KMS-11 (cell line): Measurements from ENCODE around the gene PIP4K2A.
A peak's percentile ranks its signal among the peaks of the same experiment; 100 is the strongest.

ENCODE experiments used
- H2AFZ ChIP-seq: fragments of 200-600 bp; sonication (generic); 2 replicates; pipeline ENCODE4 v1.6.1; 2016; ENCODE audit warnings: antibody characterized with exemption, mixed run types, low read depth
- H3K27ac ChIP-seq: fragments of 200-600 bp; sonication (generic); 2 replicates; pipeline ENCODE4 v1.6.1; 2016; ENCODE audit warnings: mild to moderate bottlenecking, mixed run types
- H3K27me3 ChIP-seq: fragments of 200-600 bp; sonication (generic); 2 replicates; pipeline ENCODE4 v1.6.1; 2017; ENCODE audit warnings: mild to moderate bottlenecking, low read depth, mixed run types, moderate library complexity; ENCODE audit not compliant: insufficient read depth
- H3K36me3 ChIP-seq: fragments of 200-600 bp; sonication (generic); 2 replicates; pipeline ENCODE4 v1.6.1; 2017; ENCODE audit warnings: mild to moderate bottlenecking, mixed run types; ENCODE audit not compliant: insufficient read depth
- H3K4me1 ChIP-seq: fragments of 200-600 bp; sonication (generic); 2 replicates; pipeline ENCODE4 v1.6.1; 2016; ENCODE audit warnings: mild to moderate bottlenecking, low read depth, mixed run types; ENCODE audit not compliant: poor library complexity, severe bottlenecking
- H3K4me2 ChIP-seq: fragments of 200-600 bp; sonication (generic); 2 replicates; pipeline ENCODE4 v1.7.0; 2016; ENCODE audit warnings: mild to moderate bottlenecking, mixed run types
- H3K4me3 ChIP-seq: fragments of 200-600 bp; sonication (generic); IDR thresholded peaks from 2 replicates; pipeline ENCODE4 v1.6.1; 2017; ENCODE audit warnings: low read depth, low read length, mixed read lengths; ENCODE audit not compliant: insufficient read depth
- H3K79me2 ChIP-seq: fragments of 200-600 bp; sonication (generic); 2 replicates; pipeline ENCODE4 v1.6.1; 2016; ENCODE audit warnings: low read depth, mixed run types; ENCODE audit not compliant: insufficient read depth
- H3K9ac ChIP-seq: fragments of 200-600 bp; sonication (generic); 2 replicates; pipeline ENCODE4 v1.6.1; 2016; ENCODE audit warnings: mild to moderate bottlenecking, mixed run types
- H4K20me1 ChIP-seq: fragments of 200-600 bp; sonication (generic); 2 replicates; pipeline ENCODE4 v1.6.1; 2016; ENCODE audit warnings: mild to moderate bottlenecking, mixed run types; ENCODE audit not compliant: insufficient read depth
- TF ChIP-seq, protein P1 (sequence below): fragments of 200-600 bp; sonication (generic); conservative IDR thresholded peaks from 2 replicates; pipeline ENCODE4 v1.6.1; 2017; ENCODE audit warnings: low read depth, mild to moderate bottlenecking, antibody characterized with exemption, low read length, moderate library complexity, mixed read lengths

The PIP4K2A gene

DNA sequence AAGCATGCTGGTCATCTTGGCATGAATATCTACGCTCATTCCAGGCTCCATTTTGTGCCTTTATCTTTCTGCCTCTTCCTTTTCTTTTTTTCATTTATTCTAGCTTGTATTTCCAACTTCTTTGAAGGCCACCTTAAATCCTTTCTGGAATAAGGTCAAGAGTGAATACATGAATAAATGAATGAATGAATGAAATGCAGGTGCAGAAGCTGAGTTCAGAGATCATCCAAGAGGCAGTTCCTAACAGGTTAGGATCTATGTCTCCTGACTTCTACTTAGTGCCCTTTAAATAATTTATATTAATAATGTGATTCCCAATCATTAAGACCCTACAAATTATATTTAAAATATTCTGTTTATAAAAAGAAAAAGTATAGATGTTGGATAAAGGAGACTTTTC lies 125.9 kb downstream of the PIP4K2A start:
- TF ChIP-seq, protein P1, sequence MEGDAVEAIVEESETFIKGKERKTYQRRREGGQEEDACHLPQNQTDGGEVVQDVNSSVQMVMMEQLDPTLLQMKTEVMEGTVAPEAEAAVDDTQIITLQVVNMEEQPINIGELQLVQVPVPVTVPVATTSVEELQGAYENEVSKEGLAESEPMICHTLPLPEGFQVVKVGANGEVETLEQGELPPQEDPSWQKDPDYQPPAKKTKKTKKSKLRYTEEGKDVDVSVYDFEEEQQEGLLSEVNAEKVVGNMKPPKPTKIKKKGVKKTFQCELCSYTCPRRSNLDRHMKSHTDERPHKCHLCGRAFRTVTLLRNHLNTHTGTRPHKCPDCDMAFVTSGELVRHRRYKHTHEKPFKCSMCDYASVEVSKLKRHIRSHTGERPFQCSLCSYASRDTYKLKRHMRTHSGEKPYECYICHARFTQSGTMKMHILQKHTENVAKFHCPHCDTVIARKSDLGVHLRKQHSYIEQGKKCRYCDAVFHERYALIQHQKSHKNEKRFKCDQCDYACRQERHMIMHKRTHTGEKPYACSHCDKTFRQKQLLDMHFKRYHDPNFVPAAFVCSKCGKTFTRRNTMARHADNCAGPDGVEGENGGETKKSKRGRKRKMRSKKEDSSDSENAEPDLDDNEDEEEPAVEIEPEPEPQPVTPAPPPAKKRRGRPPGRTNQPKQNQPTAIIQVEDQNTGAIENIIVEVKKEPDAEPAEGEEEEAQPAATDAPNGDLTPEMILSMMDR, result no peak
- Histone ChIP-seq H3K27me3 (no peaks in the 10 kb centered on the region), H3K4me3 (no peak overlapping the region), H3K4me1 (no peaks in the 10 kb centered on the region), H3K36me3 (peaks cover 5% of the 10 kb centered on the region; the same call in 1 of the 2 replicates), H2AFZ (no peak overlapping the region), H3K4me2 (no peak overlapping the region), H3K9ac (no peak overlapping the region), H3K27ac (no peak overlapping the region), H3K79me2 (no peaks in the 10 kb centered on the region), H4K20me1 (no peaks in the 10 kb centered on the region)

DNA sequence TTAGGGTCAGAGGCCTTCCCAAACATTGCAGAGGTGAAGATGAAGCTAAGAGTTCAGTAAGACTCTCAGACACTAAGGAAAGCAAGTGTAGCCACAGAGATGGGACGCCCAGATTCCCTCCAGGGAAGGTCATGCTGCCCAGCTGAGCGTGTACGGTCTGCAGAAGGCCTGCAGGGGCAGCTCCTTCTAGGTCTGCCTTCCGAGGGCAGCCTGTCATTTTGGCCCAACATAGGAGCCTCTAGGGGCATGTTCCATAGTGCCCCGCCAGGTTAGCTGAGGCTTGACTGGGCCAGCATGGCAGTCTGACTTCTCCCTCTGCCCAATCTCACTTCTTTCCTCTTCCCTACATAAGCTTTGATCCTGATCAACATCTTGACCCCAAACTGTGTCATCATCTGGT lies 130.7 kb downstream of the PIP4K2A start:
- Histone ChIP-seq H3K27ac (no peak overlapping the region), H3K4me3 (no peak overlapping the region), H3K36me3 (no peaks in the 10 kb centered on the region), H2AFZ (no peak overlapping the region), H3K79me2 (no peaks in the 10 kb centered on the region; the same call in 1 of the 2 replicates), H3K4me1 (peaks cover 32% of the 10 kb centered on the region), H3K27me3 (no peaks in the 10 kb centered on the region), H3K4me2 (no peak overlapping the region), H3K9ac (no peak overlapping the region), H4K20me1 (no peaks in the 10 kb centered on the region)
- TF ChIP-seq, protein P1, result no peak

DNA sequence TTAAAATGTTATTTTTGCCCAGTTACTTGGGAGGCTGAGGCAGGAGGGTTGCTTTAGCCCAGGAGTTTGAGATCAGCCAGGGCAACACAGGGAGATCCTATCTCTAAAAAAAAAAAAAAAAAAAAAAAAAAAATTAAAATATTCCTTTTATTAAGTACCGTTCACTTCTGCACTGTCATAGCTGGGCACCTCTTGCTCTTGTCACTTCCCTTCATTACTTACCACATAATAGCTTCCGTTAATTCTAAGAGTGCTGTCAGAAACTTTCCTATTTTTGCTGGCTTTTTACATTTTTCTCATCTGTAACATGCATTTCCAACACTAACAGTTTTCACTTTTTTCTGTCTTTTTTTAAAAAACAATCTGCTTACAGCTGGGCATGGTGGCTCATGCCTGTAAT lies 132.9 kb downstream of the PIP4K2A start:
- Histone ChIP-seq H3K4me2 (peak overlapping the region; percentile 33), H3K4me3 (no peak overlapping the region), H3K9ac (no peak overlapping the region), H3K4me1 (peaks cover 32% of the 10 kb centered on the region), H4K20me1 (no peaks in the 10 kb centered on the region), H3K27me3 (no peaks in the 10 kb centered on the region), H3K27ac (no peak overlapping the region), H3K79me2 (no peaks in the 10 kb centered on the region; the same call in 1 of the 2 replicates), H3K36me3 (no peaks in the 10 kb centered on the region), H2AFZ (no peak overlapping the region)
- TF ChIP-seq, protein P1, result no peak

DNA sequence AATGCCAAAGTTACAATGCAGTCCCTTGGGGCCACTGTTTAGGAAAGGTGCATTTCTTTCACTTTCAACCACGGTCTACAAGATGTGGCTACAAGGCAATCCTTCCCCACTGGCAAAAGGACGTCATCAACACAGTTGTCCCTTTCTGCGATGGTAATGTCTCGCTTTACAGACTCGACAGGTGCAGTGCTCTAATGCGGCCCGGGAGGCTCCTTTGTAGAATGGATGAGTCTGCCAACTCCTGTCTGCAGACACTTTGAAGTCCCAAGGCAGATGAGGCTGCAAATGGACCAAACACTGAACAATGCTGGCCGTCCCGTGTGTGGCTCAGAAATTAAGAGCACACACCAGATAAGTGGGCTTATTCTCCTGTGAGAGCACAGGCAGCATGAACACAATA lies 133.7 kb downstream of the PIP4K2A start:
- H2AFZ ChIP-seq, result no peak overlapping the region
- no peaks in the 10 kb centered on the region for H4K20me1 ChIP-seq
- H3K36me3 ChIP-seq, result no peaks in the 10 kb centered on the region
- peak overlapping the region; percentile 24; the same call in 1 of the 2 replicates for H3K27ac ChIP-seq
- H3K4me2 ChIP-seq, result peak overlapping the region; percentile 33; the same call in 1 of the 2 replicates
- peaks cover 32% of the 10 kb centered on the region for H3K4me1 ChIP-seq
- H3K9ac ChIP-seq, result no peak overlapping the region
- H3K4me3 ChIP-seq, result no peak overlapping the region
- TF ChIP-seq, protein P1, result no peak
- H3K79me2 ChIP-seq, result no peaks in the 10 kb centered on the region; the same call in 1 of the 2 replicates
- H3K27me3 ChIP-seq, result no peaks in the 10 kb centered on the region
